ENCODE measurements around the gene KLF1.
"Not testable (repeated sequence)": the region's sequence is repeated elsewhere in the genome, so short reads cannot be mapped to it uniquely, and the experiment has no call there.

The KLF1 gene

GRCh38 chr19:12858041-12858928 lies 28.7 kb downstream of the KLF1 start:
- Histone ChIP-seq H3K27me3 (ENCODE audit: insufficient read depth, low read length, poor library complexity, severe bottlenecking) (no peaks in the 10 kb centered on the region), H4K20me1 (ENCODE audit: insufficient read depth, low read length, poor library complexity, severe bottlenecking) (no peaks in the 10 kb centered on the region), H3K9me2 (replicated peaks; ENCODE audit: low read depth, low read length) (no peaks in the 10 kb centered on the region), H3K4me1 (ENCODE audit: insufficient read depth, low read length, poor library complexity, severe bottlenecking) (no peaks in the 10 kb centered on the region), H3K4me3 (ENCODE audit: low read length, poor library complexity, severe bottlenecking) (no peak overlapping the region), H3K9ac (ENCODE audit: low read depth, low read length, poor library complexity, severe bottlenecking) (no peak overlapping the region), H3F3A (ENCODE audit: low read depth) (no peaks in the 10 kb centered on the region), H3K9me3 (ENCODE audit: insufficient read depth, low read depth, low read length) (no peaks in the 10 kb centered on the region), H3K79me2 (ENCODE audit: insufficient read depth, low read length) (no peaks in the 10 kb centered on the region), H3K4me2 (ENCODE audit: low read depth, low read length, poor library complexity, severe bottlenecking) (no peak overlapping the region), H2AFZ (ENCODE audit: low read length) (no peak overlapping the region), H3K36me3 (ENCODE audit: insufficient read depth, low read length) (no peaks in the 10 kb centered on the region)
- TF ChIP-seq EZH2phosphoT487 (IDR thresholded peaks at IDR 0.05; ENCODE audit: borderline replicate concordance) (no peak), CTCF (conservative IDR thresholded peaks at IDR 0.05; ENCODE audit: low read length) (no peak)

DNA sequence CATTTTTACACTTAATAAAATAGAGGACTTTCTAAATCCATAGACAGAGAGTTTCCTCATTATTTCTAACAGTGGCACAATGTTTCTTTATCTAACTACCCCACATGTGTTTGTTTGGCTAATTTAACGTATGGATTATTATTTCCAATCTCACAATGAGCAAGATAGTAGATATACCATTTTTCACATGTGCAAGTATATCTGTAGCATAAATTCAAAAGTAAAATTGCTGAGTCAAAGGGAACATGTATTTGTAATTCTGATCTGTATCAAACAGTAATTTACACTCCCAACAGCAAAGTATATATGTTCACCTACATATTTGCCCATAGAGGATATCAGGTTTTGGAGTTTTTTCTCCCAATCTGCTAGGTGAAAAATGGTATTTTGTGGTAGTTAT lies 30.3 kb downstream of the KLF1 start:
- Histone ChIP-seq H2AFZ (ENCODE audit: low read length) (no peak overlapping the region), H3K36me3 (ENCODE audit: insufficient read depth, low read length) (no peaks in the 10 kb centered on the region), H3K4me3 (ENCODE audit: low read length, poor library complexity, severe bottlenecking) (no peak overlapping the region), H3K27me3 (ENCODE audit: insufficient read depth, low read length, poor library complexity, severe bottlenecking) (no peaks in the 10 kb centered on the region), H3K4me1 (ENCODE audit: insufficient read depth, low read length, poor library complexity, severe bottlenecking) (no peaks in the 10 kb centered on the region), H3K4me2 (ENCODE audit: low read depth, low read length, poor library complexity, severe bottlenecking) (no peak overlapping the region), H4K20me1 (ENCODE audit: insufficient read depth, low read length, poor library complexity, severe bottlenecking) (no peaks in the 10 kb centered on the region), H3K9me2 (replicated peaks; ENCODE audit: low read depth, low read length) (no peaks in the 10 kb centered on the region), H3K79me2 (ENCODE audit: insufficient read depth, low read length) (no peaks in the 10 kb centered on the region), H3F3A (ENCODE audit: low read depth) (no peaks in the 10 kb centered on the region), H3K9me3 (ENCODE audit: insufficient read depth, low read depth, low read length) (no peaks in the 10 kb centered on the region), H3K9ac (ENCODE audit: low read depth, low read length, poor library complexity, severe bottlenecking) (no peak overlapping the region)
- TF ChIP-seq CTCF (conservative IDR thresholded peaks at IDR 0.05; ENCODE audit: low read length) (no peak), EZH2phosphoT487 (IDR thresholded peaks at IDR 0.05; ENCODE audit: borderline replicate concordance) (no peak)

DNA sequence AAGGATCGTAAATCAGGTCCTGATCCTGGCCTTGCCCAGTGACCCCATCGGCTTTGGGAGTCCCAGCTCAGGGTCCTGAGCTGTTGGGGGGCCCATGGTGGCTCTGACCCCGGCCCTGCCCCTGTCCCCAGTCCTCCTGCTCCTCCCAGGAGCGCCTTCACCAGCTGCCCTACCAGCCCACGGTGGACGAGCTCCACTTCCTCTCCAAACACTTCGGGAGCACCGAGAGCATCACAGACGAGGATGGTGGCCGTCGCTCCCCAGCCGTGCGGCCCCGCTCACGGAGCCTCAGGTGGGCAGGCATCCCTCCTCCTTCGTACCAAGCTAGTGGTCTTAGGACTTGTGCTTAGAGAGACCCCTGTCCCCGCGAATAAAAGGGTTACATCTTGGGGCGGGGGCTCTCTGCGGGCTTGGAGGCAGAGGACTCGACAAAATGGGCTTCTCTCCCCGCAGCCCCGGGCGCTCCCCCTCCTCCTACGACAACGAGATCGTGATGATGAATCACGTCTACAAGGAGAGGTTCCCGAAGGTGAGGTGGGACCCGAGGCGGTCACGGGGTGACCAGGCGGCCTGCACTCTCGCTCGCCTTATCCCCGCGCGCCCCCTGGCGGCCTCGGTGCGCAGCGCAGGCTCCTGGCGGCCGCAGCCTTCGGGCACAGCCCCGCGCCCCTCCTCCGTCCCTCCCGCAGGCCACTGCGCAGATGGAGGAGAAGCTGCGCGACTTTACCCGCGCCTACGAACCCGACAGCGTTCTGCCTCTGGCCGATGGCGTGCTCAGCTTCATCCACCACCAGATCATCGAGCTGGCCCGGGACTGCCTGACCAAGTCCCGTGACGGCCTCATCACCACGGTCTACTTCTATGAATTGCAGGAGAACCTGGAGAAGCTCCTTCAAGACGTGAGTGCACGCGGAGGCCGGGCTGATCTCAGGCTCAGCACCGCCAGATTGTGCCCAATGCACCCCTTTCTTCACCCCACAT lies 39.6 kb downstream of the KLF1 start:
- peak overlapping the region; percentile 17; the same call in 1 of the 2 replicates for H2AFZ ChIP-seq (ENCODE audit: low read length)
- no peaks in the 10 kb centered on the region for H3K27me3 ChIP-seq (ENCODE audit: insufficient read depth, low read length, poor library complexity, severe bottlenecking)
- TF ChIP-seq CTCF (conservative IDR thresholded peaks at IDR 0.05; ENCODE audit: low read length) (peak; percentile 91), EZH2phosphoT487 (IDR thresholded peaks at IDR 0.05; ENCODE audit: borderline replicate concordance) (no peak)
- no peaks in the 10 kb centered on the region for H3K9me3 ChIP-seq (ENCODE audit: insufficient read depth, low read depth, low read length)
- no peaks in the 10 kb centered on the region for H3K4me1 ChIP-seq (ENCODE audit: insufficient read depth, low read length, poor library complexity, severe bottlenecking)
- no peaks in the 10 kb centered on the region for H3F3A ChIP-seq (ENCODE audit: low read depth)
- no peaks in the 10 kb centered on the region for H3K79me2 ChIP-seq (ENCODE audit: insufficient read depth, low read length)
- no peak overlapping the region for H3K4me3 ChIP-seq (ENCODE audit: low read length, poor library complexity, severe bottlenecking)
- peak overlapping the region; percentile 47 for H3K4me2 ChIP-seq (ENCODE audit: low read depth, low read length, poor library complexity, severe bottlenecking)
- H3K9ac ChIP-seq (ENCODE audit: low read depth, low read length, poor library complexity, severe bottlenecking) = no peak overlapping the region
- no peaks in the 10 kb centered on the region for H3K9me2 ChIP-seq (replicated peaks; ENCODE audit: low read depth, low read length)
- no peaks in the 10 kb centered on the region for H3K36me3 ChIP-seq (ENCODE audit: insufficient read depth, low read length)
- H4K20me1 ChIP-seq (ENCODE audit: insufficient read depth, low read length, poor library complexity, severe bottlenecking) = peaks cover 11% of the 10 kb centered on the region

- peaks cover 11% of the 10 kb centered on the region for H4K20me1 ChIP-seq (ENCODE audit: insufficient read depth, low read length, poor library complexity, severe bottlenecking)
- H3F3A ChIP-seq (ENCODE audit: low read depth); H2AFZ ChIP-seq (ENCODE audit: low read length); H3K9me3 ChIP-seq (ENCODE audit: insufficient read depth, low read depth, low read length); H3K4me2 ChIP-seq (ENCODE audit: low read depth, low read length, poor library complexity, severe bottlenecking); H3K27me3 ChIP-seq (ENCODE audit: insufficient read depth, low read length, poor library complexity, severe bottlenecking); H3K79me2 ChIP-seq (ENCODE audit: insufficient read depth, low read length); H3K36me3 ChIP-seq (ENCODE audit: insufficient read depth, low read length); H3K9me2 ChIP-seq (replicated peaks; ENCODE audit: low read depth, low read length); H3K4me1 ChIP-seq (ENCODE audit: insufficient read depth, low read length, poor library complexity, severe bottlenecking); H3K4me3 ChIP-seq (ENCODE audit: low read length, poor library complexity, severe bottlenecking); H3K9ac ChIP-seq (ENCODE audit: low read depth, low read length, poor library complexity, severe bottlenecking): not testable (repeated sequence)
Observed at GRCh38 chr19:12846613-12847012, 40.4 kb downstream of the KLF1 start.

Data from Loucy (cell line).